IPS-15b (cell line): ENCODE measurements around the gene KIAA1614.

Experiments
- H3K27me3 ChIP-seq: one replicate; pipeline ENCODE4 v1.6.1; 2013; ENCODE audit warnings: low read length; ENCODE audit not compliant: control insufficient read depth, insufficient read depth
- H3K36me3 ChIP-seq: one replicate; pipeline ENCODE4 v1.6.1; 2013; ENCODE audit warnings: low read length; ENCODE audit not compliant: control insufficient read depth, insufficient read depth
- H3K4me1 ChIP-seq: one replicate; pipeline ENCODE4 v1.6.1; 2013; ENCODE audit warnings: mild to moderate bottlenecking, low read length; ENCODE audit not compliant: control insufficient read depth, insufficient read depth
- H3K4me3 ChIP-seq: one replicate; pipeline ENCODE4 v1.5.1; 2013; ENCODE audit warnings: low read depth, low read length
- H3K9ac ChIP-seq: one replicate; pipeline ENCODE4 v1.6.1; 2013; ENCODE audit warnings: low read depth, mild to moderate bottlenecking, low read length
- H3K9me3 ChIP-seq: one replicate; pipeline ENCODE4 v1.6.1; 2013; ENCODE audit warnings: mild to moderate bottlenecking, low read length; ENCODE audit not compliant: control insufficient read depth, insufficient read depth

Gene KIAA1614

GRCh38 chr1:180912801-180913565 lies at the start of gene KIAA1614:
TSS of gene KIAA1614 (plus strand) at chr1:180912897. CDS start at chr1:180913244, 347 bp downstream.
- H3K9ac ChIP-seq, result peak within 1 kb of the TSS; percentile 71

DNA sequence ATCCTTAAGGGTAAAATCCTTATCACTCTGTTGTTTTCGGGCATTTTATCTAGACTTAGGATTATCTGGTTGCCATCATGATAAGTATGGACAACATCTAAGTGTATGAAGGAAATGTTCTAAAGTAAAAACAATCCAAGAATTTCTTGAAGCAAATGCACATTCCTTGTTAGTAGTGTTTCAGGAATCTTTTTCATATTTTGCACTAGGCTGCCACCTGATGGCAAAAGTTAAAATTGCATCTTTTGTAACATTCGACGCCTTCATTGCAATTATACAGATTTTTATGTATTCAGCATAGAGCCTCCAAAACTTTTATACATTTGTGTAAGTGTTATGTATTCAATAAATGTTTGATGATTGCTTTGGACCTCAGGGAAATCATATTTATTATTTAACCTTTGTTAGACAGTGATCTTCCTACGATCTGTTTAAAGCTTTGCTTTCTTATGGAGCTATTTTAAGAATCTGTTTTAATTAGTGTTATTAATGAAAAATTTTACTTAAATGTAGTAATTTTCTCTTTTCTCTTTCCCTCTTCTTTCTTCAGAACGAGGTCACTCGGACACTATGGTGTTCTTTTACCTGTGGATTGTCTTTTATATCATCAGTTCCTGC lies 49.4 kb upstream of the KIAA1614 start:
- H3K27me3 ChIP-seq, result no peaks in the 10 kb centered on the region
- H3K9me3 ChIP-seq, result no peaks in the 10 kb centered on the region
- no peak overlapping the region for H3K4me3 ChIP-seq
- no peak overlapping the region for H3K9ac ChIP-seq
- H3K36me3 ChIP-seq, result peaks cover 2% of the 10 kb centered on the region
- no peaks in the 10 kb centered on the region for H3K4me1 ChIP-seq

More at GRCh38 chr1:180912801-180913565, at the start of gene KIAA1614:
- Histone ChIP-seq H3K9me3 (no peaks in the 10 kb centered on the region), H3K4me1 (no peaks in the 10 kb centered on the region), H3K4me3 (peak within 1 kb of the TSS; percentile 60), H3K36me3 (no peaks in the 10 kb centered on the region), H3K27me3 (peaks cover 27% of the 10 kb centered on the region)

DNA sequence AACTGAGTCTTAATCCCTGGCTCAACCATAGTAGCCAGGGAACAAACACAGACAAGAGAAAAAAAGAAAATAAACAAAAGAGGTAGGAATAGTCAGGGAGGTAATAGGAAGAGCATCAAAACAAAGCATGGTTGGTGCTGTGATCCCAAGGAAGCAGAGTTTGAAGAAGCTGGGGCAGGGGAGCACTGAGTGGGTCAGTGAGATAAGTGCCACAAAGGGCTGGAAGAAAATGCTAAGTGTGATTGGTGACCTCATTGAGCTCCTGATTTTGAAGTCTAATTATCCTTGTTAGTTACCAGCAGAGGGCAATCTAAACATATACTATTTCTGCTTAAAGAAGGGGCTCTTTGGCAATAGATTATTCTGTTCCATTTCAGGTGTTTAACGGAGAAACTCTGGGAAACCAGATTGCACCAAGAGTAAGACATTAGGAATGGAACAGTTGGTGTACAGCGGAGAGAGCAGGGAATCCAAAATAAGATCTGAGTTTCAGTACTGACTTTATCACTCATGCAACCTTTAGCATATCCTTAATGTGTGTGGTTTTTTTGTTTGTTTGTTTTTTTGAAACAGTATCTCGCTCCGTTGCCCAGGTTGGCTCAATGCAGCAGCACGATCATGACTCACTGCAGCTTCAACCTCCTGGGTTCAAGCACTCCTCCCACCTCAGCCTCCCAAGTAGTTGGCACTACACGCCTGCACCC lies 30.7 kb upstream of the KIAA1614 start:
- no peaks in the 10 kb centered on the region for H3K4me1 ChIP-seq
- no peaks in the 10 kb centered on the region for H3K9me3 ChIP-seq
- no peak overlapping the region for H3K9ac ChIP-seq
- H3K36me3 ChIP-seq, result no peaks in the 10 kb centered on the region
- no peak overlapping the region for H3K4me3 ChIP-seq
- H3K27me3 ChIP-seq, result no peaks in the 10 kb centered on the region

- no peaks in the 10 kb centered on the region for H3K9me3 ChIP-seq
- no peaks in the 10 kb centered on the region for H3K36me3 ChIP-seq
- no peaks in the 10 kb centered on the region for H3K27me3 ChIP-seq
- H3K4me3 ChIP-seq, result no peak overlapping the region
- H3K4me1 ChIP-seq, result no peaks in the 10 kb centered on the region
- H3K9ac ChIP-seq, result no peak overlapping the region
These were observed 28.0 kb upstream of the KIAA1614 start for GRCh38 chr1:180884588-180885300.

GRCh38 chr1:180886338-180886737 lies 26.4 kb upstream of the KIAA1614 start:
- Histone ChIP-seq H3K9me3 (no peaks in the 10 kb centered on the region), H3K36me3 (no peaks in the 10 kb centered on the region), H3K4me3 (no peak overlapping the region), H3K9ac (no peak overlapping the region), H3K27me3 (no peaks in the 10 kb centered on the region), H3K4me1 (no peaks in the 10 kb centered on the region)

DNA sequence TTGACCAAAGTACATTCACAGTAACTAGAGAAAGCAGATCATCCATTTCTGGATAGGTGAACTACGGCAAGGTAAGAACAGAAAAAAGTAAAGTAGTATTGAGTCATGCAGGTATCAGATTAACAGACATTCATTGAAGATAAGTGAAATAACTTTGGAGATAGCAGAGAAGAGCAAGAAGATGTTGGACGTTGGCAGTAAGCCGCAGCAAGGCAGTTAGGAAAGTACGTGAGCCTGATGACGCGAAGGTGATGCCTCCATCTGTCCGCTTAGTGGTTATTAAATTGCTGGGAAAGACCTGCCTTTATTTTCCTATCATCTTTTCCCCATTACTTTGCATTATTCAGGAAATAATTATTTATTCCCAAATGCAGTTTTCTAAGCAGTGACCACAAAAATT lies 24.9 kb upstream of the KIAA1614 start:
- H3K9me3 ChIP-seq, result no peaks in the 10 kb centered on the region
- no peak overlapping the region for H3K4me3 ChIP-seq
- no peaks in the 10 kb centered on the region for H3K4me1 ChIP-seq
- no peaks in the 10 kb centered on the region for H3K36me3 ChIP-seq
- no peak overlapping the region for H3K9ac ChIP-seq
- no peaks in the 10 kb centered on the region for H3K27me3 ChIP-seq

GRCh38 chr1:180888870-180889269 lies 23.8 kb upstream of the KIAA1614 start:
- Histone ChIP-seq H3K4me3 (no peak overlapping the region), H3K9ac (no peak overlapping the region), H3K9me3 (no peaks in the 10 kb centered on the region), H3K4me1 (no peaks in the 10 kb centered on the region), H3K27me3 (no peaks in the 10 kb centered on the region), H3K36me3 (no peaks in the 10 kb centered on the region)

GRCh38 chr1:180889325-180889724 lies 23.4 kb upstream of the KIAA1614 start:
- Histone ChIP-seq H3K4me1 (no peaks in the 10 kb centered on the region), H3K4me3 (no peak overlapping the region), H3K9me3 (no peaks in the 10 kb centered on the region), H3K9ac (no peak overlapping the region), H3K36me3 (no peaks in the 10 kb centered on the region), H3K27me3 (no peaks in the 10 kb centered on the region)

- Histone ChIP-seq H3K4me3 (no peak overlapping the region), H3K9me3 (no peaks in the 10 kb centered on the region), H3K4me1 (no peaks in the 10 kb centered on the region), H3K36me3 (no peaks in the 10 kb centered on the region), H3K9ac (no peak overlapping the region), H3K27me3 (no peaks in the 10 kb centered on the region)
These were observed 20.4 kb upstream of the KIAA1614 start for GRCh38 chr1:180892272-180892671.

- no peaks in the 10 kb centered on the region for H3K4me1 ChIP-seq
These were observed 20.0 kb upstream of the KIAA1614 start for GRCh38 chr1:180892675-180893074.

GRCh38 chr1:180893614-180894013 lies 19.1 kb upstream of the KIAA1614 start:
- Histone ChIP-seq H3K36me3 (no peaks in the 10 kb centered on the region), H3K9ac (no peak overlapping the region), H3K27me3 (no peaks in the 10 kb centered on the region), H3K9me3 (no peaks in the 10 kb centered on the region), H3K4me1 (peaks cover 4% of the 10 kb centered on the region), H3K4me3 (no peak overlapping the region)

More at GRCh38 chr1:180892675-180893074, 20.0 kb upstream of the KIAA1614 start:
- no peaks in the 10 kb centered on the region for H3K36me3 ChIP-seq
- no peak overlapping the region for H3K9ac ChIP-seq
- H3K4me3 ChIP-seq, result no peak overlapping the region
- no peaks in the 10 kb centered on the region for H3K27me3 ChIP-seq
- no peaks in the 10 kb centered on the region for H3K9me3 ChIP-seq
